ENCODE data around the gene POLR1A.

- TF ChIP-seq, protein P1, sequence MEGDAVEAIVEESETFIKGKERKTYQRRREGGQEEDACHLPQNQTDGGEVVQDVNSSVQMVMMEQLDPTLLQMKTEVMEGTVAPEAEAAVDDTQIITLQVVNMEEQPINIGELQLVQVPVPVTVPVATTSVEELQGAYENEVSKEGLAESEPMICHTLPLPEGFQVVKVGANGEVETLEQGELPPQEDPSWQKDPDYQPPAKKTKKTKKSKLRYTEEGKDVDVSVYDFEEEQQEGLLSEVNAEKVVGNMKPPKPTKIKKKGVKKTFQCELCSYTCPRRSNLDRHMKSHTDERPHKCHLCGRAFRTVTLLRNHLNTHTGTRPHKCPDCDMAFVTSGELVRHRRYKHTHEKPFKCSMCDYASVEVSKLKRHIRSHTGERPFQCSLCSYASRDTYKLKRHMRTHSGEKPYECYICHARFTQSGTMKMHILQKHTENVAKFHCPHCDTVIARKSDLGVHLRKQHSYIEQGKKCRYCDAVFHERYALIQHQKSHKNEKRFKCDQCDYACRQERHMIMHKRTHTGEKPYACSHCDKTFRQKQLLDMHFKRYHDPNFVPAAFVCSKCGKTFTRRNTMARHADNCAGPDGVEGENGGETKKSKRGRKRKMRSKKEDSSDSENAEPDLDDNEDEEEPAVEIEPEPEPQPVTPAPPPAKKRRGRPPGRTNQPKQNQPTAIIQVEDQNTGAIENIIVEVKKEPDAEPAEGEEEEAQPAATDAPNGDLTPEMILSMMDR (IDR thresholded peaks at IDR 0.05), result no peak
- TF ChIP-seq POLR2A (IDR thresholded peaks at IDR 0.05), result no peak
Measured at GRCh38 chr2:86045541-86045940, 60.1 kb downstream of the POLR1A start.
